Measurements from ENCODE around the gene C22orf31. TPM values are rescaled to one million over a fixed set of nuclear protein-coding genes. Genes with fewer than 3 reads are reported as not detected.
"Not testable (repeated sequence)": the region's sequence is repeated elsewhere in the genome, so short reads cannot be mapped to it uniquely, and the experiment has no call there.

The C22orf31 gene
- total RNA-seq, 2 donors from 2014 or later = not detected

DNA sequence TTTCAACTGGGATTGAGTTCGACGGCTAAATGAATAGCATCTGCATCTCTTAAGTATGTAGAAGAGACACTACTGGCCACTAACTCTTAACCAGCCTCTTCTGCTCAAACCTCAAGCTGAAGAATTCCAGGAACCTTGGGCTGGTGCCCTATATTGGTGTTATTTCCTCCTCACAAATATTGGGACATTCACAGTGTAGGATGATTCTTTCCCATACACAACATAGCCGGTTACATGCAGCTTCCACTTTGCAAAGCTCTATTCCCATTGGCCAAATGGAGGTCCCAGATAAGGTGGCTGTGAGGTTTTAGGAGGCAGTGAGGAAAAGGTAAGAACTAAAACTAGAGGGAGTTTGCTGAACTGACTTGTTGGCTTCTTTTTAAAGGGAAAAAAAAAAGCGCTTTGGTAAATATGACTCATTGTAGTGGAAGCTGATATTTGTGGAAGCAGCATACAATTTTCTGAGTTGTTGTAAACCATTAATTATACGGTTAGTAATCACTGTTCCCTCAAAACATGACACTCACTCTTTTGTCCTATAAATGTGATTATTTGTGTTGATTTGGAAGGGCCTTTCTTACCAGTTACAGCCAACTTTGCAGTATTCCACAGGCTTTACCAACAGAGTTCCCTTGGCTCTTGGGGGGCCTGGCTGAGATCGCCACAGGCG lies 17.6 kb downstream of the C22orf31 start:
- ATAC-seq = no peak
- Mint-ChIP-seq H3K36me3 (no peaks in the 10 kb centered on the region), H3K27ac (no peak overlapping the region), H3K9me3 (no peaks in the 10 kb centered on the region)
- no peak for DNase-seq (ENCODE audit: low spot score in 2 of 2)

DNA sequence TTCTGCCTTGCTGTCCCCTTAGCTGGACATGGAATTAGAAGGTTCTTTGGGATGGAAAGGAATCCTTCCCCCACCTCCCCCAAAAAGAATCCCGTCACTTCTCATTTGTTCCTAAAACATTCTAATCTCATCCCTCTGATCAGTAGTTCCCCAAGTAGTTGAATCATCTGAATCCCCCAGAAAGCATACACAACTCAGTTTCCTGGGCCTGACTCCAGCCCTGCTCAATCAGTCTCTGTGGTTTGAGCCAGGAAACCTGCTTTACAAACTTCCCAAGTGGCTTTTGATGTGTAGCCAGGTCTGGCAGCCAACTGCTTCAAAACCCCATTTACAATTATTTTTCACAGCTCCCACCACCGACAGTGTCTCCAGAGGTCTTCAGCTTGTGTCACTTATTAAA lies 20.2 kb downstream of the C22orf31 start:
- Mint-ChIP-seq H3K36me3 (no peaks in the 10 kb centered on the region), H3K9me3 (no peaks in the 10 kb centered on the region), H3K27ac (no peak overlapping the region)
- ATAC-seq (no peak), DNase-seq (ENCODE audit: low spot score in 2 of 2) (no peak)

DNA sequence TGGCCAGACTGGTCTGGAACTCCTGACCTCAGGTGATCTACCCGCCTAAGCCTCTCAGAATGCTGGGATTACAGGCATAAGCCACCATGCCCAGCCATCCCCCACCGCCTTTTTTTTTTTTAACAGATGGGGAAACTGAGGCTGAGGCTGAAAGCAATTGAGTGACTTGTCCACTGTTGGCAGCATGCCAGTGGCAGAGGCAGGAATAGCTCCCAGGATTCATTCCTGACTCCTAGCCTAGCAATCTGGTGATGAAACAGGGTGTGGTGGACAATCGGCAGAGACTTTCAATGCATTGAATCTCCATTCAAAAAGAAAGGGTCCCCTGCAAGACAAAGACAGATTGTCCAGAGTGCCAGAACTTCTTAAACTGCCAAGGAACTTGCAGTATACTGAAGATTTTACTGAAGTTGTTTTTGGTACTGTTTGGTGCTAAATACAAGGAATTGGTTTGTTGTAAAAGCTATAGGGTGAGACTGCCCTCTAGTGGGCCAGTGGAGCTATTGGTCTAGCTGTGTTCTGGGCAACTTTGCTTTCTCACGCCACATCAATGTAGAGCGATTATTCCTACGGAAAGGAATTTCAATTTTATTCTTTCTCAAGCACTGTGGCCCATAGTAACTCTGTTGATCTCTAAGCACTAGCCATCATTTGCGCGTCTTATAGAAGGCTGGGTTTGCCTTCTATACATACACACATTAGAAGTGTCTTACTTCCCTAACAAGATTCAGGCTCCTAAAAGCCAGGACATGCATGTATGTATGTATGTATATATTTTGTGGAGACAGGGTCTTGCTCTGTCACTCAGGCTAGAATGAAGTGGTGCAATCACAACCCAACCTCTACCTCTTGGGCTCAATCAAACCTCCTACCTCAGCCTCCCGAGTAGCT lies 21.0 kb downstream of the C22orf31 start:
- DNase-seq (ENCODE audit: low spot score in 2 of 2) = peak in 1 of 2 donors; percentile 63
- Mint-ChIP-seq H3K36me3 (no peaks in the 10 kb centered on the region), H3K27ac (no peak overlapping the region), H3K9me3 (no peaks in the 10 kb centered on the region)
- ATAC-seq = peak; percentile 56 to 61

DNA sequence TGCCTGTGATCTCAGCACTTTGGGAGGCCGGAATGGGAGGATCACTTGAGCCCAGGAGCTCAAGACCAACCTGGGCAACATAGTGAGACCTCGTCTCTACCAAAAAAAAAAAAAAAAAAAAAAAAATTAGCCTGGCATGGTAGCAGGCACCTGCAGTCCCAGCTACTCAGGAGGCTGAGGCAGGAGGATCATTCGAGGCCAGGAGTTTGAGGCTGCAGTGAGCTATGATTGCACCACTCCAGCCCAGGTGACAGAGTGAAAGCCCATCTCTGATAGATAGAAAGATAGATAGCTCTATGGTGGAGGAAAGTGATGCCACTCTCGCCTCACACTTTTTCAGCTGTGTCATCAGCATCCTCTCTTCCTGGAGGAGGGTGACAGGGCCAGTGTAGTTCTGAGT lies 21.9 kb downstream of the C22orf31 start:
- not testable (repeated sequence) for DNase-seq (ENCODE audit: low spot score in 2 of 2); ATAC-seq; H3K27ac Mint-ChIP-seq; H3K36me3 Mint-ChIP-seq; H3K9me3 Mint-ChIP-seq

DNA sequence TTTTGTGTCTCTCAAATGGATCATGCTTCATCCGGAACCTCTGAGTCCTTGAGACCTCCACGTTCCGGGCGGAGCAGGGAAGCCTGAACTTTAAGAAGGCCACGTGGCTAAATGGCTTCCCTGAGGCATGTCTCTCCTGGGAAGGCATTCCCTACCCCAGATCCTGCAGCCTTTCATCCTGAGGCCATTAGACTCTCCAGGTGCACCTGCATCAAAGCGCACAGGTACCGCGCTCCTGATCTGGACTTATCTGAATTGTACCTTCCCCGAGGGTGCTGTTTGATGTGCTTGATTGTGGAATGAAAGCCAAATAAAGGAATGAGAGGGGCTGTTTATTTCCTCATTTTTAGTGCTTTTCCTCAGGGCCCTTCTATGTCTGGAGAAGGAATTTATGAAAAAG lies 22.5 kb downstream of the C22orf31 start:
- ATAC-seq (no peak), DNase-seq (ENCODE audit: low spot score in 2 of 2) (no peak)
- H3K9me3 Mint-ChIP-seq = no peaks in the 10 kb centered on the region
- no peak overlapping the region for H3K27ac Mint-ChIP-seq
- H3K36me3 Mint-ChIP-seq = no peaks in the 10 kb centered on the region

DNA sequence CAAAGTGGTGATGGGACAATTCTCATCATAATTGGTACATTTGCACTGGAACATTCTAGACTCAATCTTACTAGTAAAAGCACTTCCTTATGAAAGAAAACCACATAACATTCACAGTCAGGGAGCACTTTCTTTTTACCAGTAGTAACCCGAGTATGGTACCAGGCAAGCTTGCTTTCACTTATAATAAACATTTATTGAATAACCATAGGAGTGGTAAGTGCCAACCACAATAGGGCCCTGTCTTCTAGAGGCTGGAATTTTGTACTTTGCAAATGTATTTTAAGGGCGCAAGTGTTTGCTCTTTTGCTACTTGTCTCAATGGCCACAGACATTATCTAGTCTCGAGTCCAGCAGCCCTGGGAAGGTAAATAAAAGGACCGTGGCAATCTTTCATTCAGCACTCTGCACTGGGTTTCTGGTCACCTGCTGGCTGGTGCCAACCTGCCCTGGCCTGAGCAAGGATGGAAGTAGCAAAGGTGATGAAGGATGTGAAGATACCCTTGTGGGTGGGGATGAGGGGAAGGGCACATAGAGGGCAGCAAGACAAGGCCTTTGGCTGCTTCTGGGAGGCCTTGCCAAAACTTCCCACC lies 24.2 kb downstream of the C22orf31 start:
- no peak for DNase-seq (ENCODE audit: low spot score in 2 of 2)
- ATAC-seq = no peak
- Mint-ChIP-seq H3K27ac (no peak overlapping the region), H3K9me3 (no peaks in the 10 kb centered on the region), H3K36me3 (no peaks in the 10 kb centered on the region)

DNA sequence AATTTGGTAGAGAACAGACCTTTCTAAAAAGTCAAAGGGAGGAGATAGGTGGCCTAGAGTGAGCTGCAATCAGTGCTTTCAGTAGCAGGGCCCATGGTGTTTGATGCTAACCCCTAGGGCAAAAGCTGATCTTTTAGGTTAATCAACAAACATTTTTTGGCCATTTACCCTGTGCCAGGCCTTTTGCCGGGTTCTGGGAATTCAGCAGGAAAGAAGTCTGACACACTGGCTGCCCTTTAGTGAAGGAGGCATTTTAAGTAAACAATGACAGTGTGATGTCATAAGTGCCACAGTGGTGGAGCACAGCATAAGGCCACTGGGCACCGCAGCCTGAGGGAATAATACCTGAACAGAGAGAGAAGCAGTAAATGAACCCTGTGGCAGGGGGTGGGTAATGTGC lies 29.0 kb downstream of the C22orf31 start:
- Mint-ChIP-seq H3K9me3 (no peaks in the 10 kb centered on the region), H3K27ac (no peak overlapping the region), H3K36me3 (peaks cover 0 to 6% of the 10 kb centered on the region in 2 donors)
- DNase-seq (ENCODE audit: low spot score in 2 of 2) (no peak), ATAC-seq (no peak)

DNA sequence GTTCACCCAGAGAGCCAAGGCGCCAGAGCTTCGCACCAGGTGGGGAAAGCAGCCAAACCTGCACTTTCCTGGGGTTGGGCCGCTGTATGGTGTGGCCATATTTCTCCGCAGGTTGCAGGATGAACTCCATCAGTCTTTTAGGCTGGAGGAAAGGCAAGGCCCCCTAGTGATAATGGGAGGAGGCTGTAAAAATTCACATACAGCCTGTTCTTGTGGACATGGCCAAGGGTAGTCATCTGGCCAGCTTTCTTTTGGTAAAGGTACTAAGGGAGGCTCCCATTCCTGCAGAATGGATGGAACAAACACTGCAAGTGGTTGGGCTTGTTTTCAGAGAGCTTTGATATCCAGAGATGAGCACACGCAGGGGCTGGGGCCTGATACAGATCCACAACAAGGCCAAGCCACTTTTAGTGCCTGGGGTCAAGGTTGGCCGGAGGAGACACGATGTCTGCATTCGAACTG lies 29.6 kb downstream of the C22orf31 start:
- Mint-ChIP-seq H3K36me3 (peaks cover 0 to 6% of the 10 kb centered on the region in 2 donors), H3K9me3 (no peaks in the 10 kb centered on the region)

DNA sequence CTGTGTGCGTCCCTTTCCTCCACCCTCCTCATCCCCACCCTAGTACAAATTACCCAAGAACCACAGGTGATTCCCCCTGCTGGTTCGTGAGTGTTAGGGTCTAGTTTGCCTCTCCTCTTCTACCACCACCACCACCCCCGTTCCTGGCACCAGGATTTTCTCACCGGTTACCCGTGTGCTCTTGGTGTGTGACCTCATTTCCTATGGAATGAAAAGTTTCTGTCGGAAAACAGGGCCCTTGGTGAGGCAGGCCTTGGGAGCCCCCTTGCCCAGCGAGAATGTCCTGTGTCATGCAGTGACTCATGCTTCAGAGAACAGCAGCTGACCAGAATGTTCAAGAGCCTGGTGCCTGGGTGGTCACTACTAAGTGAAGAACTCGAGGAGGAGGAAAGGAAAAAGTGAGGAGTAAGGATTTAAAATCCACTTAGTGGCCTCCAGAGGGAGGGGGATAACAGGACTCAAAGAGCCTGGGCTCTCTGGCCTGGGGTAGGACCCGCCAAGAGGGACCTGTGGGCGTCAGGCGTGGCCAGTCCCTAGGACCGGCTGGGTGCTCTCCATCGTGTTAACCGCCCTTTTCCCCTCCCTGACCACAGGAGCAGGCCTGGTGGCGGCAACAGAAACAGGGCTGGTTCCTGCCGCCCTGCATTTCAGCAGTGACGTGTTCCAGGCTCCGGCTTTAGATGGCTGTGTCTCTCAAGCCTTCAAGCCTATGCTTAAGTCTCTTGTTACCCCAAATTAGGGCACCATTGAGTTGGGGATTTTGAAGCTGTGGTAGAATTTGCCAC lies 30.2 kb downstream of the C22orf31 start:
- no peaks in the 10 kb centered on the region for H3K9me3 Mint-ChIP-seq
- H3K36me3 Mint-ChIP-seq = peaks cover 0 to 6% of the 10 kb centered on the region in 2 donors
- DNase-seq (ENCODE audit: low spot score in 2 of 2) (no peak), ATAC-seq (peak in 1 of 2 donors; percentile 70)
- no peak overlapping the region for H3K27ac Mint-ChIP-seq

More for the DNA sequence above, 29.6 kb downstream of the C22orf31 start:
- no peak for ATAC-seq
- H3K27ac Mint-ChIP-seq = no peak overlapping the region
- no peak for DNase-seq (ENCODE audit: low spot score in 2 of 2)

DNA sequence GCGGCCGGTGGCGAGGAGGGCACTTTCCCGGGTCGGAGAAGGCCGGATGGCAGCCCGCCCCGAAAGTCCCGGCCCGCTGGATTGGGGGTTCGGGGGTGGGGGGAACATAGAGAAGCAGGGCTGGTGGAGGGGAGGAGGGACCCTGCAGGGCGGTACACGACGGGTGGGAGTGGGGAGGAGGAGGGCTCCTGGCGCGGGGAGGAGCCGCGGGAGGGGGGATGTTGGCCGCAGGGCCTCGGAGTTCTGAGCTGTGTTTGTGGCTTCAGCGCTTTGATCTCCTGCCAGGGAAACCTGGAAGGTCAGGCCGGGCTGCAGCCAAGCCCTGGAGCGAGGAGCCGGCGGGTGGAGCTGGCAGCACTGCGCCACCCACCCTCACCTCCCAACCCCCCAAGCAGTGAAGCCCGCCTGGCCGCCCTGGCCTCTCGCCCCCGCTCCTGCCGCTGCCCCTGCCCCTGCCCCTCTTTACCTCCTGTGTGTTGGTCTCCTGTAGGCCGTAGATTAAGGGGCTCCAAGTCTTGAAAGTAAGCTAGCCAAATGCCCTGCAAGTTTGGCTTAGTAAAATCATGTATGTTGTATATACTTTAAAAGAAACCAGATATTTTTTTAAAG lies 30.9 kb downstream of the C22orf31 start:
- Mint-ChIP-seq H3K27ac (no peak overlapping the region), H3K9me3 (no peaks in the 10 kb centered on the region), H3K36me3 (peaks cover 0 to 6% of the 10 kb centered on the region in 2 donors)
- DNase-seq (ENCODE audit: low spot score in 2 of 2) (no peak), ATAC-seq (peak in 1 of 2 donors; percentile 23)

DNA sequence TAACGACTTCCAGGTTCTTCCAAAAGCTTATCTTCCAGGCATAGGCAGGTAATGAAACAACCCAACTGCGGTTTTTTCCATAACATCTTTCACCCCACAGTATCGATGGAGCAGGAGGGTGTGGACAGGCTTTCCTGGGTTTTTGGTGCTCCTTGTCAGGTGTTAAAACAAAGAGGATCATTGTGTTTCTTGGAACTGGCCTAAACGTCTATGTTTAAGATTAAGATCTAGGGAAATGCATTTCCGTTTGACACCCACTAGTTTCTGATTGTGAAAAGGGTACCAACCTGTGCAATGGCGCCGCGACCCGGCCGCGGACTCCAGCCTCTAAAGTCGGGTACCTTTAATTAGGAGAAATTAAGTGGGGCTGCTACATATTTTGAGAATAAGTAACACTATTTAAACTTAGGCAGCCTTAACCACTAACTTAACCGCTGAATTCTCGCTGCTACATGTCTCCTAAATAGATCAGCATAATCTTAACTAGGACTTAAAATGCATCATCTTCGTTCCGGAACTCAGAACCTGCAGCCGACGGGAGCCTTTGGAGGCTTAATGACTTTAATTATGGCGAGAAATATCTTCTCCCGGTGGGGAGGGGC lies 31.5 kb downstream of the C22orf31 start:
- DNase-seq (ENCODE audit: low spot score in 2 of 2) (no peak), ATAC-seq (no peak)
- H3K27ac Mint-ChIP-seq = no peak overlapping the region

DNA sequence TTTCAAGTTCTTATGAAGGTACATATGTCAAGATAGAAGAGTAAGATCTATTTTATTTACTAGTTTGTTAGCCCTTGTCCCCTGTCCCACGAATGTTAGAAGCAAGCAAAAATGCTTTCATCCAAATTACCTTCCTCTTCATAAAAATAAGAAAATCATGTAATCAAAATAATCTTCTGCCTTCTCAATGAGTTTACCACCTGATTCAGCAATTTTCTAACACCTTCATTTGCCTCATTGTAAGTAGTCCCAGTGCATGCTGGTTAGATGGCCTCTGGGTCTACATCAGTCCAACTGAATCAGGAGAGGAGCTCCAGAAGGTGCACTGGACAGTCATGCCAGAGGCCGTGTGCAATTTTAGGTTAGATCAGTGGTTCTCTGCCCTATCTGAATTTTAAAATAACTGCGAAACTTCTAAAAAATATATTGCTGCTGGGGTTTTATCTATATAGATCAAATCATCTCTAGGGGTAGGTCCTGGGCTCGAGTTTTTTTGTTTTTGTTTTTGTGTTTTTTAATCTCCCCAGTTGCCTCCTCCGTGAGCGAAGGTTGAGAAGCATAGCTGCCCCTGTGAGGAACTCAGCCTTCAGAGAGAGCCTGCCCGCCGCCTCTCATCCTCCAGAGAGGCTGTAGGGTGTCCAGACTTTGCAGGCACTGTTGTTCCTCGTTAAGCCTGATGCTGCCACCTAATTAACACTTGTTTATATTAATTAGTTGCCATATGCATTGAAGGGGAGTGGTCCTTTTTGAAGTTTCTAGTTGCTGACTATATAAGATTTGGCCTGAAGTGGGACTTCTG lies 32.2 kb downstream of the C22orf31 start:
- Mint-ChIP-seq H3K27ac (no peak overlapping the region), H3K36me3 (peaks cover 0 to 6% of the 10 kb centered on the region in 2 donors), H3K9me3 (no peaks in the 10 kb centered on the region)
- ATAC-seq (no peak), DNase-seq (ENCODE audit: low spot score in 2 of 2) (no peak)

More for the DNA sequence above, 31.5 kb downstream of the C22orf31 start:
- Mint-ChIP-seq H3K9me3 (no peaks in the 10 kb centered on the region), H3K36me3 (peaks cover 0 to 6% of the 10 kb centered on the region in 2 donors)

DNA sequence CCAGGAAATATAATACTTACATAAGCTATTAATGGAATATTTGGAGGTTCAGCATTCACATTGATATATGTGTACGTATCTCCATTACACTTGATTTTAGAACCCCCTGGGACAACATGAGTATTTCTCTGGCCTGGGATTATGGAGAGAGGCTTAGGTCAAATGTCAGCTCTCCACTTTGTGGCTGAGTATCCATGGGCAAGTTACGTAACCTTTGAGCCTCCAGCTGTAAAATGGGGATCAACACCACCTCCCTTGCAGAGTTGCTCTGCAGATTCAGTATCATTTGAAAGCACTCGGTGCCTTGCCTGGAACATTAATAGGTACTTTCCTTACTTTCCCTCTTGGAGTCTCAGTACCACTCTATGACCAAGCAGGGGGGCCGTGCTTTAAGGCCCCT lies 33.2 kb downstream of the C22orf31 start:
- H3K27ac Mint-ChIP-seq = no peak overlapping the region
- DNase-seq (ENCODE audit: low spot score in 2 of 2) (no peak), ATAC-seq (no peak)
- peaks cover 0 to 6% of the 10 kb centered on the region in 2 donors for H3K36me3 Mint-ChIP-seq
- H3K9me3 Mint-ChIP-seq = no peaks in the 10 kb centered on the region

DNA sequence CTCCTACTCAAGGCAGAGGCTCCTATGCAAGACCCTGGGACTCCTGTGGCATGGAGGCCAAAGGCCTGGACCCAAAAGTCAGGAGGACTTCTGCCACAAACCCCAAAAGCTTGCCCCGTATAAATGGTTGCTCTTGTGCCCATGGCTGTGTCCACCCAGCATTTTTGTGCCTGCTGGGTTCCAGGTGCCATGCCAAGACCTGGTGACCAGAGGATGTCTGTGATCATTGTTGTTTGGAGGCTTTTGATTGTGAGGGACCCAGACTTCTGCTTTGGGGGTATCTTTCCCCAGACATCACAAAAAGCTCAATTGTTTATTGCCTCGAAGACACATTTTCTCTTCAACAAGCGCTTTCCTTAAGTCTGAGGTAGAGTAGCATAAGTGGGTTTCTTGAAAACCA lies 35.1 kb downstream of the C22orf31 start:
- H3K9me3 Mint-ChIP-seq = no peaks in the 10 kb centered on the region

DNA sequence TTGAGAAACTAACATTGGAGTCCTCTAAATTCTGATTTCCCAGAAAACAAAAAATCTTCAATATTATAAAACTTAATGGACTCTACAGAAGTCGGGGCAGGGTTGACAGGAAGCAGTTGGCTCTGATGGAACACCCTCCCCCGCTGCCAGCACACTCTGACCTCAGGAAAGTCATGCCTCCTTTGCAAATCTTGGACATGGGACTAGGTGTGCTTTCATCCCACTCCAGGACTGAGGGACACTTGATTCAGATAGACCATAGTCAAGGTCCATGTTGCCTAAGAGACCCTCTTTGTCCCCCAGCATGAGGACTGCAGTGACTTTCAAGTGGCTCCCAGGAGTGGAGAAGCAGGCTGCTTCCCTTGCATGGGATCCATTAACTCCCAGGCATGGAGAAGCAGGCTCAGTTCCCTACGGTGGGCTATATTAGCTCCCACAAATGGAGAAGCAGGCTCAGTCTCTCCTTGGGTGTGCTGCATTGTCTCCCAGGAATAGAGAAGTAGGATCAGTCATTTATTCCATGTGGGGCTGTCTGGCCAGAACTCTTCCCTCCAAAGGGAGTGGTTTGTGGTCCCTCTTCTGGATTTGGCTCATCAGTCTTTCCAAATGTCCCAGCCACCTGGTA lies 38.3 kb downstream of the C22orf31 start:
- Mint-ChIP-seq H3K27ac (no peak overlapping the region), H3K9me3 (peaks cover 0 to 5% of the 10 kb centered on the region in 2 donors)

More for the DNA sequence above, 35.1 kb downstream of the C22orf31 start:
- no peak overlapping the region for H3K27ac Mint-ChIP-seq
- peaks cover 0 to 6% of the 10 kb centered on the region in 2 donors for H3K36me3 Mint-ChIP-seq
- ATAC-seq (no peak), DNase-seq (ENCODE audit: low spot score in 2 of 2) (no peak)

More for the DNA sequence above, 38.3 kb downstream of the C22orf31 start:
- ATAC-seq (no peak), DNase-seq (ENCODE audit: low spot score in 2 of 2) (no peak)
- H3K36me3 Mint-ChIP-seq = peaks cover 0 to 5% of the 10 kb centered on the region in 2 donors
